Neuronal stem cell (in vitro differentiated cells): Measurements from ENCODE around the gene CTNNA3.

Source experiments
- DNase-seq: peaks from one replicate; pipeline ENCODE4 v3.0.0-alpha.2; 2013; ENCODE audit warnings: low spot score
- H2AFZ ChIP-seq: one replicate; pipeline ENCODE4 v1.6.1; 2013; ENCODE audit warnings: mild to moderate bottlenecking, low read length, inconsistent platforms
- H2AK5ac ChIP-seq: 2 replicates; pipeline ENCODE4 v1.6.1; 2013; ENCODE audit warnings: low read depth, mild to moderate bottlenecking, inconsistent platforms, low read length, moderate library complexity, mixed read lengths
- H2BK120ac ChIP-seq: 2 replicates; pipeline ENCODE4 v1.6.1; 2013; ENCODE audit warnings: low read depth, mild to moderate bottlenecking, inconsistent platforms, low read length, moderate library complexity, mixed read lengths
- H2BK12ac ChIP-seq: one replicate; pipeline ENCODE4 v1.6.1; 2013; ENCODE audit warnings: low read length, inconsistent platforms
- H2BK15ac ChIP-seq: 2 replicates; pipeline ENCODE4 v1.6.1; 2013; ENCODE audit warnings: mild to moderate bottlenecking, low read length, inconsistent platforms, mixed read lengths
- H2BK5ac ChIP-seq: one replicate; pipeline ENCODE4 v1.6.1; 2013; ENCODE audit warnings: inconsistent platforms, mild to moderate bottlenecking, low read length, moderate library complexity
- H3K14ac ChIP-seq: one replicate; pipeline ENCODE4 v1.6.1; 2013; ENCODE audit warnings: low read length, inconsistent platforms
- H3K18ac ChIP-seq: 2 replicates; pipeline ENCODE4 v1.6.1; 2013; ENCODE audit warnings: low read length, inconsistent platforms
- H3K23ac ChIP-seq: 2 replicates; pipeline ENCODE4 v1.6.1; 2013; ENCODE audit warnings: low read depth, mild to moderate bottlenecking, mixed read lengths, low read length, inconsistent platforms; ENCODE audit not compliant: poor library complexity
- H3K27ac ChIP-seq: replicated peaks from 3 replicates; pipeline ENCODE4 v1.5.1; 2013; ENCODE audit warnings: low read length, inconsistent platforms
- H3K27me3 ChIP-seq, 3 experiments: 2 replicates each; pipeline ENCODE4 v1.6.1; 2013; ENCODE audit warnings: low read length in 3 of 3, mild to moderate bottlenecking in 2 of 3, inconsistent platforms in 1 of 3, low read depth in 1 of 3, mixed read lengths in 1 of 3, moderate library complexity in 1 of 3; ENCODE audit not compliant: control insufficient read depth in 3 of 3, insufficient read depth in 3 of 3
- H3K36me3 ChIP-seq, 2 donors: replicated peaks in 1 of 2; 2 replicates each; pipeline ENCODE4 v1.6.1; 2013; ENCODE audit warnings: low read length in 2 of 2; ENCODE audit not compliant: control insufficient read depth in 2 of 2, insufficient read depth in 2 of 2
- H3K4ac ChIP-seq: 2 replicates; pipeline ENCODE4 v1.6.1; 2013; ENCODE audit warnings: inconsistent platforms, mild to moderate bottlenecking, low read length, moderate library complexity
- H3K4me1 ChIP-seq, 2 donors: 1 replicate in 1 of 2; 2 replicates in 1 of 2; pipeline ENCODE4 v1.6.1; 2013; ENCODE audit warnings: low read length in 2 of 2, low read depth in 1 of 2; ENCODE audit not compliant: control insufficient read depth in 2 of 2, insufficient read depth in 1 of 2
- H3K4me2 ChIP-seq: one replicate; pipeline ENCODE4 v1.6.1; 2013; ENCODE audit warnings: mild to moderate bottlenecking, low read length, inconsistent platforms; ENCODE audit not compliant: insufficient read depth, poor library complexity, severe bottlenecking
- H3K4me3 ChIP-seq, 2 donors: 2 replicates each; pipeline ENCODE4 v1.5.1; 2013; ENCODE audit warnings: low read length in 2 of 2, mild to moderate bottlenecking in 2 of 2, inconsistent platforms in 1 of 2, moderate library complexity in 1 of 2
- H3K79me1 ChIP-seq: one replicate; pipeline ENCODE4 v1.6.1; 2013; ENCODE audit warnings: low read depth, mild to moderate bottlenecking, inconsistent platforms, low read length, moderate library complexity
- H3K9ac ChIP-seq: one replicate; pipeline ENCODE4 v1.6.1; 2013; ENCODE audit warnings: mild to moderate bottlenecking, low read depth, low read length, inconsistent platforms; ENCODE audit not compliant: poor library complexity
- H3K9me3 ChIP-seq, 2 donors: replicated peaks in 1 of 2; 2 replicates each; pipeline versions ENCODE3 to v1.6.1; 2013; ENCODE audit warnings: low read length in 2 of 2, mild to moderate bottlenecking in 2 of 2, inconsistent platforms in 1 of 2, low read depth in 1 of 2, mixed read lengths in 1 of 2, moderate library complexity in 1 of 2; ENCODE audit not compliant: control insufficient read depth in 2 of 2, insufficient read depth in 1 of 2
- H4K8ac ChIP-seq: one replicate; pipeline ENCODE4 v1.6.1; 2013; ENCODE audit warnings: low read depth, mild to moderate bottlenecking, inconsistent platforms, low read length, moderate library complexity
- H4K91ac ChIP-seq: one replicate; pipeline ENCODE4 v1.6.1; 2013; ENCODE audit warnings: low read length, low read depth, mild to moderate bottlenecking, inconsistent platforms; ENCODE audit not compliant: poor library complexity
- WGBS, 2 donors: extraction: QIAGEN DNeasy Blood & Tissue Kit; methylation state at CpG; one replicate each; pipeline ENCODE4 v1.1.7; 2013; ENCODE audit warnings: missing lambda C conversion rate in 2 of 2, mixed read lengths in 1 of 2; ENCODE audit not compliant: insufficient read length in 2 of 2, insufficient replicate concordance in 1 of 2; ENCODE audit errors: extremely low coverage in 2 of 2; 5-methylcytosine and 5-hydroxymethylcytosine counted together

Gene CTNNA3

GRCh38 chr10:66204838-66205237 lies 1491.2 kb downstream of the CTNNA3 start:
- no peak overlapping the region for H4K91ac ChIP-seq
- H3K4me3 ChIP-seq: no peak overlapping the region
- H4K8ac ChIP-seq: no peak overlapping the region
- no peak overlapping the region for H3K4ac ChIP-seq
- no peaks in the 10 kb centered on the region for H3K79me1 ChIP-seq
- no peak overlapping the region for H3K27ac ChIP-seq
- no peak for DNase-seq
- no peak overlapping the region for H3K18ac ChIP-seq
- no peak overlapping the region for H3K23ac ChIP-seq
- H3K14ac ChIP-seq: no peak overlapping the region
- no peak overlapping the region for H3K4me2 ChIP-seq
- H3K9me3 ChIP-seq: no peaks in the 10 kb centered on the region
- no peak overlapping the region for H3K9ac ChIP-seq
- no peak overlapping the region for H2BK120ac ChIP-seq
- no peaks in the 10 kb centered on the region for H3K27me3 ChIP-seq
- no peaks in the 10 kb centered on the region for H3K36me3 ChIP-seq
- H2BK15ac ChIP-seq: no peak overlapping the region
- H2BK5ac ChIP-seq: no peak overlapping the region
- no peak overlapping the region for H2BK12ac ChIP-seq
- H2AK5ac ChIP-seq: no peak overlapping the region
- H3K4me1 ChIP-seq: no peaks in the 10 kb centered on the region
- H2AFZ ChIP-seq: no peak overlapping the region

- WGBS, 2 donors: no CpG with 5 or more reads among the region's 3 CpGs
- H3K4me2 ChIP-seq: no peak overlapping the region
- no peak overlapping the region for H3K4ac ChIP-seq
- DNase-seq: no peak
- no peak overlapping the region for H4K91ac ChIP-seq
- H2AFZ ChIP-seq: no peak overlapping the region
- H3K4me1 ChIP-seq: no peaks in the 10 kb centered on the region
- H3K9ac ChIP-seq: no peak overlapping the region
- H3K4me3 ChIP-seq: no peak overlapping the region
- no peak overlapping the region for H3K27ac ChIP-seq
- H3K14ac ChIP-seq: no peak overlapping the region
- H2BK5ac ChIP-seq: no peak overlapping the region
- H3K23ac ChIP-seq: no peak overlapping the region
- H3K36me3 ChIP-seq: no peaks in the 10 kb centered on the region
- no peak overlapping the region for H2BK15ac ChIP-seq
- no peaks in the 10 kb centered on the region for H3K79me1 ChIP-seq
- H2BK12ac ChIP-seq: no peak overlapping the region
- H3K9me3 ChIP-seq: no peaks in the 10 kb centered on the region
- H3K27me3 ChIP-seq: no peaks in the 10 kb centered on the region
- H2BK120ac ChIP-seq: no peak overlapping the region
- H4K8ac ChIP-seq: no peak overlapping the region
- H3K18ac ChIP-seq: no peak overlapping the region
- H2AK5ac ChIP-seq: no peak overlapping the region
Observed at GRCh38 chr10:66202101-66202500, 1493.9 kb downstream of the CTNNA3 start.

- no peak overlapping the region for H2AK5ac ChIP-seq
- no CpG with 5 or more reads among the region's 2 CpGs for WGBS, 2 donors
- no peak for DNase-seq
Observed at GRCh38 chr10:66192162-66192831, 1503.7 kb downstream of the CTNNA3 start.

GRCh38 chr10:66190413-66190812 lies 1505.6 kb downstream of the CTNNA3 start:
- Histone ChIP-seq H3K18ac (no peak overlapping the region), H2AFZ (no peak overlapping the region), H3K4me1 (no peaks in the 10 kb centered on the region), H3K27ac (no peak overlapping the region), H3K27me3 (no peaks in the 10 kb centered on the region), H3K9ac (no peak overlapping the region), H3K23ac (no peak overlapping the region), H3K4me2 (no peak overlapping the region), H3K14ac (no peak overlapping the region), H4K91ac (no peak overlapping the region), H3K9me3 (no peaks in the 10 kb centered on the region), H3K79me1 (no peaks in the 10 kb centered on the region), H2BK5ac (no peak overlapping the region), H2BK15ac (no peak overlapping the region), H4K8ac (no peak overlapping the region), H2BK12ac (no peak overlapping the region), H2BK120ac (no peak overlapping the region), H3K4me3 (no peak overlapping the region), H2AK5ac (no peak overlapping the region), H3K36me3 (no peaks in the 10 kb centered on the region), H3K4ac (no peak overlapping the region)
- no peak for DNase-seq
- WGBS, 2 donors: no CpG with 5 or more reads among the region's 2 CpGs

More at GRCh38 chr10:66192162-66192831, 1503.7 kb downstream of the CTNNA3 start:
- H3K4ac ChIP-seq: no peak overlapping the region
- no peaks in the 10 kb centered on the region for H3K4me1 ChIP-seq
- no peak overlapping the region for H4K8ac ChIP-seq
- H2BK120ac ChIP-seq: no peak overlapping the region
- H3K23ac ChIP-seq: no peak overlapping the region
- H3K27ac ChIP-seq: no peak overlapping the region
- H3K27me3 ChIP-seq: no peaks in the 10 kb centered on the region
- no peaks in the 10 kb centered on the region for H3K79me1 ChIP-seq
- no peak overlapping the region for H3K4me3 ChIP-seq
- no peaks in the 10 kb centered on the region for H3K36me3 ChIP-seq
- H2BK5ac ChIP-seq: no peak overlapping the region
- no peak overlapping the region for H2BK15ac ChIP-seq
- no peaks in the 10 kb centered on the region for H3K9me3 ChIP-seq
- no peak overlapping the region for H3K14ac ChIP-seq
- H3K9ac ChIP-seq: no peak overlapping the region
- no peak overlapping the region for H2BK12ac ChIP-seq
- no peak overlapping the region for H2AFZ ChIP-seq
- H4K91ac ChIP-seq: no peak overlapping the region
- H3K18ac ChIP-seq: no peak overlapping the region
- H3K4me2 ChIP-seq: no peak overlapping the region
